ENCODE data around the gene CHD1. TPM values are rescaled to one million over a fixed set of nuclear protein-coding genes. Genes with fewer than 3 reads are reported as not detected.

The CHD1 gene
- total and polyA plus RNA-seq, 7 donors, result 9.5 to 30.4 (median 13.6) TPM

GRCh38 chr5:98836175-98836574 lies 92.6 kb downstream of the CHD1 start:
- no peaks in the 10 kb centered on the region for H3K9me3 ChIP-seq
- no peaks in the 10 kb centered on the region for H3K4me1 ChIP-seq
- H3K36me3 ChIP-seq (ENCODE audit: insufficient read depth in 1 of 2, low read depth in 1 of 2), result no peaks in the 10 kb centered on the region
- WGBS, 3 donors, result 71 to 82% (median 73%) methylated on average over 5 of the region's 5 CpGs
- TF ChIP-seq CTCF (IDR thresholded peaks at IDR 0.05), result no peak
- no peak for DNase-seq
- no peak overlapping the region for H3K27ac ChIP-seq
- no peak overlapping the region for H3K4me3 ChIP-seq
- H3K27me3 ChIP-seq (ENCODE audit: insufficient read depth in 3 of 3, low read length in 2 of 3), result no peaks in the 10 kb centered on the region
- intact Hi-C loops (cut with DNase I), result no loop called here
- ATAC-seq, result no peak

GRCh38 chr5:98827588-98828284 lies 101.1 kb downstream of the CHD1 start:
- Histone ChIP-seq H3K4me1 (no peaks in the 10 kb centered on the region), H3K27ac (no peak overlapping the region), H3K4me3 (no peak overlapping the region), H3K36me3 (ENCODE audit: insufficient read depth in 1 of 2, low read depth in 1 of 2) (no peaks in the 10 kb centered on the region), H3K27me3 (ENCODE audit: insufficient read depth in 3 of 3, low read length in 2 of 3) (no peaks in the 10 kb centered on the region), H3K9me3 (no peaks in the 10 kb centered on the region)
- WGBS, 3 donors, result 72 to 81% (median 79%) methylated on average over 7 of the region's 7 CpGs
- DNase-seq, result no peak
- TF ChIP-seq CTCF (IDR thresholded peaks at IDR 0.05), result no peak
- intact Hi-C loops (cut with DNase I), result loop anchor here in 1 of 2 donors (10.0 kb wide), 1 partner anchor 1593 kb away; no protein-coding TSS in a partner anchor
- ATAC-seq, result no peak

GRCh38 chr5:98827161-98827560 lies 101.6 kb downstream of the CHD1 start:
- WGBS, 3 donors, result 5 to 31% (median 11%) methylated on average over 1 of the region's 1 CpG

GRCh38 chr5:98825582-98826375 lies 103.0 kb downstream of the CHD1 start:
- Histone ChIP-seq H3K36me3 (ENCODE audit: insufficient read depth in 1 of 2, low read depth in 1 of 2) (no peaks in the 10 kb centered on the region), H3K4me1 (no peaks in the 10 kb centered on the region), H3K9me3 (peaks cover 2% of the 10 kb centered on the region), H3K27me3 (ENCODE audit: insufficient read depth in 3 of 3, low read length in 2 of 3) (no peaks in the 10 kb centered on the region), H3K27ac (no peak overlapping the region), H3K4me3 (no peak overlapping the region)
- TF ChIP-seq CTCF (IDR thresholded peaks at IDR 0.05), result no peak
- no peak for ATAC-seq
- WGBS, 3 donors, result 84 to 93% (median 90%) methylated on average over 4 of the region's 4 CpGs
- no peak for DNase-seq
- intact Hi-C loops (cut with DNase I), result loop anchor here in 1 of 2 donors (10.0 kb wide), 1 partner anchor 1591 kb away; no protein-coding TSS in a partner anchor

More at GRCh38 chr5:98827161-98827560, 101.6 kb downstream of the CHD1 start:
- ATAC-seq (peak in 2 of 4 donors; percentile 60 to 75), DNase-seq (no peak)
- H3K4me3 ChIP-seq, result no peak overlapping the region
- intact Hi-C loops (cut with DNase I), result loop anchor here in 1 of 2 donors (10.0 kb wide), 1 partner anchor 1592 kb away; no protein-coding TSS in a partner anchor
- H3K27me3 ChIP-seq (ENCODE audit: insufficient read depth in 3 of 3, low read length in 2 of 3), result no peaks in the 10 kb centered on the region
- H3K9me3 ChIP-seq, result no peaks in the 10 kb centered on the region
- no peaks in the 10 kb centered on the region for H3K36me3 ChIP-seq (ENCODE audit: insufficient read depth in 1 of 2, low read depth in 1 of 2)
- H3K4me1 ChIP-seq, result no peaks in the 10 kb centered on the region
- no peak overlapping the region for H3K27ac ChIP-seq
- peak; percentile 65 for TF ChIP-seq CTCF (IDR thresholded peaks at IDR 0.05)
